Upper lobe of left lung (tissue), 6 donors: ENCODE data around the gene GLRA2. TPM values are rescaled to one million over a fixed set of nuclear protein-coding genes. Genes with fewer than 3 reads are reported as not detected.

Experiments
- ATAC-seq, 2 donors: fragments of 200-7000 bp; cut with Tn5 transposase; one replicate each; pipeline ENCODE4 v1.9.1; 2022; ENCODE audit warnings: mild to moderate bottlenecking in 2 of 2, moderate library complexity in 2 of 2; ENCODE audit not compliant: low FRiP score in 2 of 2
- DNase-seq, 2 donors: peaks; one replicate each; pipeline ENCODE4 v3.0.0-alpha.2; 2019 to 2020
- H3K27ac ChIP-seq, 4 donors: fragments of 200-600 bp; sonication (generic); one replicate each; pipeline ENCODE4 v1.5.1; 2016 to 2019
- H3K27me3 ChIP-seq, 4 donors: fragments of 200-600 bp; sonication (generic); one replicate each; pipeline ENCODE4 v1.5.1; 2017 to 2019
- H3K36me3 ChIP-seq, 4 donors: fragments of 200-600 bp; sonication (generic); one replicate each; pipeline ENCODE4 v1.5.1; 2016 to 2019
- H3K4me1 ChIP-seq, 4 donors: fragments of 200-600 bp; sonication (generic); one replicate each; pipeline ENCODE4 v1.5.1; 2018 to 2019
- H3K4me3 ChIP-seq, 4 donors: fragments of 200-600 bp; sonication (generic); one replicate each; pipeline ENCODE4 v1.5.1; 2017 to 2019; ENCODE audit warnings: mild to moderate bottlenecking in 2 of 4, moderate library complexity in 1 of 4
- H3K9me3 ChIP-seq, 4 donors: fragments of 200-600 bp; sonication (generic); one replicate each; pipeline ENCODE4 v1.5.1; 2018 to 2019
- CTCF ChIP-seq, 6 experiments: fragments of 450-650 bp in 4 of 6; fragments of 200-600 bp in 2 of 6; sonication (generic) in 2 of 6; IDR thresholded peaks; one replicate each; pipeline ENCODE4 v1.5.1; 2016 to 2019; ENCODE audit warnings: antibody characterized with exemption in 6 of 6
- EP300 ChIP-seq, 4 donors: sonication (generic); formaldehyde crosslinking; IDR thresholded peaks; one replicate each; pipeline ENCODE4 v1.5.1; 2017; ENCODE audit warnings: antibody characterized with exemption in 4 of 4, control low read depth in 2 of 4
- POLR2A ChIP-seq, 4 donors: fragments of 450-650 bp; IDR thresholded peaks; one replicate each; pipeline ENCODE4 v1.5.1; 2016 to 2017; ENCODE audit warnings: antibody characterized with exemption in 4 of 4, mild to moderate bottlenecking in 2 of 4
- POLR2AphosphoS5 ChIP-seq, 2 donors: sonication (generic); formaldehyde crosslinking; IDR thresholded peaks; one replicate each; pipeline ENCODE4 v1.5.1; 2017; ENCODE audit warnings: antibody characterized with exemption in 2 of 2
- WGBS, 2 donors: methylation state at CpG; one replicate each; pipeline ENCODE4 v1.1.5; 2017 to 2018; 5-methylcytosine and 5-hydroxymethylcytosine counted together
- total RNA-seq, 6 donors: library from RNA; depleted of rRNA in 4 of 6; stranded (reverse); fragments of >200 nt in 4 of 6; gene quantifications; one replicate each; pipeline versions ENCODE4 v1.1.0 to v1.2.1, GENCODE V29; 2016 to 2021
- donor health status: DM: no; HTN: no; CAD: no; lungs with moderate emphysema.
- donor health status: DM: no; HTN: yes; CAD: no; lungs with severe emphysema.

Gene GLRA2
- total RNA-seq, 6 donors from 2014 or later = not detected

DNA sequence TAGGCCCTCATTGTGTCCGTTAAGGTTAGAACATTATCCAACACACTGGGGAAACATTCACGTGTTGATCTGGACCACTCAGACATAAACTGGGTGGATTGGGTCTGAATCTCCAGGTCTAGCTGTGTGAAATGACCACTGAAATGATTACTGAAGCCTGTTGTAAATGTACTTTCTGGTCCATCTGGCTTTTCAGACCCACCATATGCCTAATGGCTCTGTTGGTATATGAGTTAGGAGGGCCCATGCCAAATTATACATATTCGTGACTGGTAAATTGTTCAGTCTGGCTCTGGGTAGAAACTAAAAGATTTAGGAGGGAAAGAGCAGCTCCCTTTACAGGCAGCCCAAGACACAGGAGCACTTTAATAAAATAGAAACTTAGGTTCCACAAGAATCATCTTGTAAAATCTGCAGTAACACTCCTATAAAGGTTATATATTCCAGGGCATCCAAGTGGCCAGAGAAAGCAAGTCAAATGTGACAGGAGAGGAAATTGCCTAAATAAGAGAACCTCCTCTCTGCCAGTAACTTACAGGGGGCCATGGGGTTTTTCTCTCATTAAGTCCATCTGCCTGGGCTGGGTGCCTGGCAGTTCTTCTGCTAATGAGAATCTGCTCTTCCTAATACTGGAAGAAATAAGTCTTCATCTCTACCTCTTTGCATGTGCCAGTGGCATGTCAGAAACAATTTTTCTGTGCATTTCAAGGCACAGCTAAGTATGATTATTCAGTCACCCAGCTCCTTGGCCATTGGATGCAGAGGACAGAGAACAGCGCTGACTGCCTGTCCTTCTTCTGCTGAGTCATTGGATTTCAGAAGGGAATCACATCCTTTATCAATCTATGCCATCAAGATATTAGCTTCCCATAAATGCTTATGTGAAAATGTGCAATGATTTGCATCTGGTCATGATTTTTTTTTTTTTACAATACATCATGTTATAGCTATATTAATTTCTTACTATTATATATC lies 112.6 kb downstream of the GLRA2 start:
- TF ChIP-seq EP300 (IDR thresholded peaks at IDR 0.05) (no peak), POLR2AphosphoS5 (IDR thresholded peaks at IDR 0.05) (no peak), CTCF (IDR thresholded peaks at IDR 0.05) (no peak), POLR2A (IDR thresholded peaks at IDR 0.05) (no peak)
- no peaks in the 10 kb centered on the region for H3K27me3 ChIP-seq
- 76 to 91% methylated on average over 3 to 4 of the region's 4 CpGs for WGBS, 2 donors
- DNase-seq (no peak), ATAC-seq (no peak)
- no peaks in the 10 kb centered on the region for H3K4me1 ChIP-seq
- no peak overlapping the region for H3K4me3 ChIP-seq
- no peaks in the 10 kb centered on the region for H3K36me3 ChIP-seq
- H3K9me3 ChIP-seq = no peaks in the 10 kb centered on the region
- no peak overlapping the region for H3K27ac ChIP-seq

- WGBS, 2 donors = 64 to 73% methylated on average over 2 of the region's 2 CpGs
- Histone ChIP-seq H3K27ac (no peak overlapping the region), H3K4me3 (no peak overlapping the region), H3K36me3 (no peaks in the 10 kb centered on the region), H3K27me3 (no peaks in the 10 kb centered on the region), H3K9me3 (no peaks in the 10 kb centered on the region), H3K4me1 (no peaks in the 10 kb centered on the region)
- ATAC-seq = no peak
- TF ChIP-seq POLR2A (IDR thresholded peaks at IDR 0.05) = no peak
- no peak for TF ChIP-seq EP300 (IDR thresholded peaks at IDR 0.05)
- DNase-seq = no peak
These were observed 131.6 kb downstream of the GLRA2 start for GRCh38 chrX:14660970-14661369.

GRCh38 chrX:14670819-14671218 lies 141.5 kb downstream of the GLRA2 start:
- Histone ChIP-seq H3K27me3 (no peaks in the 10 kb centered on the region), H3K4me1 (no peaks in the 10 kb centered on the region), H3K36me3 (no peaks in the 10 kb centered on the region), H3K9me3 (no peaks in the 10 kb centered on the region), H3K27ac (no peak overlapping the region), H3K4me3 (no peak overlapping the region)
- TF ChIP-seq EP300 (IDR thresholded peaks at IDR 0.05) = no peak
- no peak for TF ChIP-seq POLR2AphosphoS5 (IDR thresholded peaks at IDR 0.05)
- no peak for TF ChIP-seq CTCF (IDR thresholded peaks at IDR 0.05)
- no peak for TF ChIP-seq POLR2A (IDR thresholded peaks at IDR 0.05)
- ATAC-seq (no peak), DNase-seq (no peak)
- 43 to 94% methylated on average over 1 of the region's 1 CpG for WGBS, 2 donors

GRCh38 chrX:14672611-14673172 lies 143.4 kb downstream of the GLRA2 start:
- no peaks in the 10 kb centered on the region for H3K4me1 ChIP-seq
- H3K36me3 ChIP-seq = no peaks in the 10 kb centered on the region
- TF ChIP-seq POLR2AphosphoS5 (IDR thresholded peaks at IDR 0.05) (no peak), POLR2A (IDR thresholded peaks at IDR 0.05) (no peak), CTCF (IDR thresholded peaks at IDR 0.05) (no peak), EP300 (IDR thresholded peaks at IDR 0.05) (no peak)

DNA sequence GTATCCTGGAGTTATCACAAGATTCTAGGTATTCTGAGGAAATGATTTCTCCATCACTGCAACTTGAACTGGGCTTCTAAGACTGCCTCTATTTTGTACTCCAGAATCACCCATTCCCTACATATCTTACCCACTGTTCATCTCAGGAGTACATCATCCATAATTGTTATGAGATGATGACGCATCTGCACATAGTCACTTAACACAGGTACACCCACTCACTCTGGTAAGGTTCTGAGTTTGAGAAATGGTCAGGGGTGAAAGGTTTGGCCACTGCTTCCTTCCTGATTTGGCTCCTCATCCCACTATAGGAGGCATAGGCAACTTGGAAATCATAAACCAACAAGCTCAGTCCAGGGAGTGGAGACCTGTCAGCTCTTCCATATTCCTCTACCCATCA lies 143.9 kb downstream of the GLRA2 start:
- ATAC-seq = no peak
- no peak overlapping the region for H3K4me3 ChIP-seq

More at GRCh38 chrX:14672611-14673172, 143.4 kb downstream of the GLRA2 start:
- ATAC-seq (no peak), DNase-seq (no peak)
- H3K27ac ChIP-seq = no peak overlapping the region
- H3K4me3 ChIP-seq = no peak overlapping the region
- no peaks in the 10 kb centered on the region for H3K27me3 ChIP-seq
- no peaks in the 10 kb centered on the region for H3K9me3 ChIP-seq
- 73 to 89% methylated on average over 3 to 5 of the region's 5 CpGs for WGBS, 2 donors

More for the DNA sequence above, 143.9 kb downstream of the GLRA2 start:
- no peaks in the 10 kb centered on the region for H3K4me1 ChIP-seq
- no peak for DNase-seq
- H3K36me3 ChIP-seq = no peaks in the 10 kb centered on the region
- no peaks in the 10 kb centered on the region for H3K27me3 ChIP-seq
- TF ChIP-seq CTCF (IDR thresholded peaks at IDR 0.05) = no peak
- no peak for TF ChIP-seq POLR2A (IDR thresholded peaks at IDR 0.05)
- no peak overlapping the region for H3K27ac ChIP-seq
- H3K9me3 ChIP-seq = no peaks in the 10 kb centered on the region
- 76 to 100% methylated on average over 1 of the region's 1 CpG for WGBS, 2 donors
